Upper lobe of left lung (tissue), 6 donors: Measurements from ENCODE around the gene TCERG1. TPM values are rescaled to one million over a fixed set of nuclear protein-coding genes. Genes with fewer than 3 reads are reported as not detected.

Experiments used
- ATAC-seq, 2 donors: fragments of 200-7000 bp; cut with Tn5 transposase; one replicate each; pipeline ENCODE4 v1.9.1; 2022; ENCODE audit warnings: mild to moderate bottlenecking in 2 of 2, moderate library complexity in 2 of 2; ENCODE audit not compliant: low FRiP score in 2 of 2
- DNase-seq, 2 donors: peaks; one replicate each; pipeline ENCODE4 v3.0.0-alpha.2; 2019 to 2020
- H3K27ac ChIP-seq, 4 donors: fragments of 200-600 bp; sonication (generic); one replicate each; pipeline ENCODE4 v1.5.1; 2016 to 2019
- H3K27me3 ChIP-seq, 4 donors: fragments of 200-600 bp; sonication (generic); one replicate each; pipeline ENCODE4 v1.5.1; 2017 to 2019
- H3K36me3 ChIP-seq, 4 donors: fragments of 200-600 bp; sonication (generic); one replicate each; pipeline ENCODE4 v1.5.1; 2016 to 2019
- H3K4me1 ChIP-seq, 4 donors: fragments of 200-600 bp; sonication (generic); one replicate each; pipeline ENCODE4 v1.5.1; 2018 to 2019
- H3K4me3 ChIP-seq, 4 donors: fragments of 200-600 bp; sonication (generic); one replicate each; pipeline ENCODE4 v1.5.1; 2017 to 2019; ENCODE audit warnings: mild to moderate bottlenecking in 2 of 4, moderate library complexity in 1 of 4
- H3K9me3 ChIP-seq, 4 donors: fragments of 200-600 bp; sonication (generic); one replicate each; pipeline ENCODE4 v1.5.1; 2018 to 2019
- EP300 ChIP-seq, 4 donors: sonication (generic); formaldehyde crosslinking; IDR thresholded peaks; one replicate each; pipeline ENCODE4 v1.5.1; 2017; ENCODE audit warnings: antibody characterized with exemption in 4 of 4, control low read depth in 2 of 4
- POLR2A ChIP-seq, 4 donors: fragments of 450-650 bp; IDR thresholded peaks; one replicate each; pipeline ENCODE4 v1.5.1; 2016 to 2017; ENCODE audit warnings: antibody characterized with exemption in 4 of 4, mild to moderate bottlenecking in 2 of 4
- POLR2AphosphoS5 ChIP-seq, 2 donors: sonication (generic); formaldehyde crosslinking; IDR thresholded peaks; one replicate each; pipeline ENCODE4 v1.5.1; 2017; ENCODE audit warnings: antibody characterized with exemption in 2 of 2
- WGBS, 2 donors: methylation state at CpG; one replicate each; pipeline ENCODE4 v1.1.5; 2017 to 2018; 5-methylcytosine and 5-hydroxymethylcytosine counted together
- total RNA-seq, 6 donors: library from RNA; depleted of rRNA in 4 of 6; stranded (reverse); fragments of >200 nt in 4 of 6; gene quantifications; one replicate each; pipeline versions ENCODE4 v1.1.0 to v1.2.1, GENCODE V29; 2016 to 2021
- TF ChIP-seq, protein P1 (sequence below), 6 experiments: fragments of 450-650 bp in 4 of 6; fragments of 200-600 bp in 2 of 6; sonication (generic) in 2 of 6; IDR thresholded peaks; one replicate each; pipeline ENCODE4 v1.5.1; 2016 to 2019; ENCODE audit warnings: antibody characterized with exemption in 6 of 6
- donor health status: DM: no; HTN: no; CAD: no; lungs with moderate emphysema.
- donor health status: DM: no; HTN: yes; CAD: no; lungs with severe emphysema.

Gene TCERG1
- total RNA-seq, 6 donors from 2014 or later = 34.3 to 110 (median 53.3) TPM

DNA sequence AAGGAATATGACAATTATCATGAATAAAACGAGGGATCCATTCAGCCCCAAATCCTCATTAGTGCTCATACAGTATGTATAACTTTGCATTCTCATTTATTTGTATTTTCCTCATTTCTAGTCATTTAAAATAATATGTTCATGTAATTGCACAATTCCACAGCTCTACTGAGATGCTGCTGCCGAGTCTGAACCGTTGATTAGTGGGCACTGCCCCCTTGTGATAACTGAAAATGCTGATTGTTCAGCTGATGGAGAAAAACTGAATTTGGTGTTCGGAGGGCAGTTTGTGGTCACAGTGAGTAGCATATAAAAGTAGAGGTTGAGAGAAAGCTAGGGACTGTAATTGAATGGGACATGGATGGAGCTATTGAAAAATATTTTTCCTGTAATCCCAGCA is 81.1 kb downstream of the TCERG1 start:
- H3K9me3 ChIP-seq = no peaks in the 10 kb centered on the region
- WGBS, 2 donors = 54 to 66% methylated on average over 4 of the region's 4 CpGs
- no peaks in the 10 kb centered on the region for H3K36me3 ChIP-seq
- H3K27ac ChIP-seq = no peak overlapping the region
- DNase-seq = no peak
- TF ChIP-seq POLR2AphosphoS5 (IDR thresholded peaks at IDR 0.05) = no peak
- TF ChIP-seq EP300 (IDR thresholded peaks at IDR 0.05) = no peak
- TF ChIP-seq, protein P1, sequence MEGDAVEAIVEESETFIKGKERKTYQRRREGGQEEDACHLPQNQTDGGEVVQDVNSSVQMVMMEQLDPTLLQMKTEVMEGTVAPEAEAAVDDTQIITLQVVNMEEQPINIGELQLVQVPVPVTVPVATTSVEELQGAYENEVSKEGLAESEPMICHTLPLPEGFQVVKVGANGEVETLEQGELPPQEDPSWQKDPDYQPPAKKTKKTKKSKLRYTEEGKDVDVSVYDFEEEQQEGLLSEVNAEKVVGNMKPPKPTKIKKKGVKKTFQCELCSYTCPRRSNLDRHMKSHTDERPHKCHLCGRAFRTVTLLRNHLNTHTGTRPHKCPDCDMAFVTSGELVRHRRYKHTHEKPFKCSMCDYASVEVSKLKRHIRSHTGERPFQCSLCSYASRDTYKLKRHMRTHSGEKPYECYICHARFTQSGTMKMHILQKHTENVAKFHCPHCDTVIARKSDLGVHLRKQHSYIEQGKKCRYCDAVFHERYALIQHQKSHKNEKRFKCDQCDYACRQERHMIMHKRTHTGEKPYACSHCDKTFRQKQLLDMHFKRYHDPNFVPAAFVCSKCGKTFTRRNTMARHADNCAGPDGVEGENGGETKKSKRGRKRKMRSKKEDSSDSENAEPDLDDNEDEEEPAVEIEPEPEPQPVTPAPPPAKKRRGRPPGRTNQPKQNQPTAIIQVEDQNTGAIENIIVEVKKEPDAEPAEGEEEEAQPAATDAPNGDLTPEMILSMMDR (IDR thresholded peaks at IDR 0.05) = no peak
- no peak overlapping the region for H3K4me3 ChIP-seq
- no peaks in the 10 kb centered on the region for H3K27me3 ChIP-seq
- ATAC-seq = no peak
- H3K4me1 ChIP-seq = no peaks in the 10 kb centered on the region

DNA sequence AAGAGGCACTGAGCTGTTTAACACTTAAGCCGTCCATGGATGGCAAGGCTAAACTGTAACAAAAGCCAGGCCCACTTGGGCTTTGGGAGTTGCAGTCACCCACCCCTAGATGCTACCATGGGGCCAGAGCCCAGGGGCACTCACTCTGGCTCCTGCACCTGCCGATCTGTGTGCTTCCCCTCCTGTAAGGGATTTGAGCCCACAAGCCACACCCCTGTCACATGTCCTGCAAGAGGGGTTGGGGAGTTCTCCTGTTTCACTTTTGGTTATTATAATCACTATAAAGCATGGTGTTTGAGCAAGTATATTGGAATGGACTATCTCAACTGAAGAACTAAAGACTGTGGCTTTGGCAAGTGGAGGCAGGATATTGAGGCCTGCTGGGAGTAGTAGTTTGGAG is 82.9 kb downstream of the TCERG1 start:
- H3K4me1 ChIP-seq = no peaks in the 10 kb centered on the region
- TF ChIP-seq, protein P1 (IDR thresholded peaks at IDR 0.05) = no peak
- TF ChIP-seq EP300 (IDR thresholded peaks at IDR 0.05) (no peak), POLR2AphosphoS5 (IDR thresholded peaks at IDR 0.05) (no peak), POLR2A (IDR thresholded peaks at IDR 0.05) (no peak)
- no peak overlapping the region for H3K4me3 ChIP-seq
- no peak for DNase-seq
- H3K9me3 ChIP-seq = no peaks in the 10 kb centered on the region
- WGBS, 2 donors = 73 to 100% methylated on average over 1 to 2 of the region's 2 CpGs
- H3K36me3 ChIP-seq = no peaks in the 10 kb centered on the region
- ATAC-seq = no peak
- no peaks in the 10 kb centered on the region for H3K27me3 ChIP-seq
- no peak overlapping the region for H3K27ac ChIP-seq

DNA sequence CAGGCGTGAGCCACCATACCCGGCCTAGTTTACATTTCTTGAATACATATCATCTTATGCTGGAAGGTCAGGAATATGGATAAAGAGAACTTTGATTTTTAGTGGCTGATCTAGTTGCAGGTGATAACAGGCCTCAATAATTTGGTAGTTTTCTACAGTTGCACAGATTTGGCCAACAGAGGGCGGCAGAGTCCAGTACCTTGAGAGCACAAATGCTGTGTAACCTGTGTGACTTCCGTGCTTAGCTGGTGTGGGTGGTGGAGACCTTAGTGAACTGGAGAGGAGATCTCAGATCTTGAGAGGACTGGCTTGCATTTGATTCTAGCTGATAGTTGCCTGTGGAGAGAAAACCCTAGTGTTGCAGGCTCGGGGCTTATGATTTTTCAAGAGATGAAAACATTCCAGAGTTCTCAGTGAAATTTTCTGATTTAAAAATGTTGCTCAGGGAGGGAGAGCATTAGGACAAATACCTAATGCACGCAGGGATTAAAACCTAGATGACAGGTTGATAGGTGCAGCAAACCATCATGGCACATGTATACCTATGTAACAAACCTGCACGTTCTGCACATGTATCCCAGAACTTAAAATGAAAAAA is 86.2 kb downstream of the TCERG1 start:
- TF ChIP-seq POLR2A (IDR thresholded peaks at IDR 0.05) = no peak
- TF ChIP-seq, protein P1 (IDR thresholded peaks at IDR 0.05) = peak; percentile 34 to 63 (median 56)
- DNase-seq (peak in 1 of 2 donors; percentile 61), ATAC-seq (peak; percentile 73 to 83)
- Histone ChIP-seq H3K4me3 (no peak overlapping the region), H3K9me3 (no peaks in the 10 kb centered on the region), H3K27me3 (no peaks in the 10 kb centered on the region), H3K4me1 (no peaks in the 10 kb centered on the region), H3K27ac (no peak overlapping the region), H3K36me3 (no peaks in the 10 kb centered on the region)
- WGBS, 2 donors = 38 to 50% methylated on average over 7 of the region's 7 CpGs

DNA sequence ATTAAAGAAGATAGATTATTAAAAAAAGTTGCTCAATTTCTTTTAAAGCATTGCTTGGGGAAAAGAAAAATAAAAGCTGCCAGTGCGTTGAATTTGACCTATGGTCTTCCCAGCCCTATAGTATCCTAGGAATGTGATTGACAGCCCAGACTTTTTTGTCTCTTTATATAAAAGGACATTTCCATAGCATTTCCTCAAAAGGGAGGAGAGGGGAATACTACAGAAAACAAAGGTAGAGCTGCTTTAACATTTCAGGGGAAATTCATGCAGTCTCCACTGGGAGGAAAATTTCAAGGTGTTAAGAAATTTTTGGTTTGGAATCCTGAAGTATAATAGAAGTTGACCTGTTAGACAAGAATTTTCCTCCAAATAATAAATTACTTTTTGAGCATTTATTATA is 86.7 kb downstream of the TCERG1 start:
- no peaks in the 10 kb centered on the region for H3K4me1 ChIP-seq
- TF ChIP-seq, protein P1 (IDR thresholded peaks at IDR 0.05) = no peak
- no peak for TF ChIP-seq POLR2AphosphoS5 (IDR thresholded peaks at IDR 0.05)
- TF ChIP-seq EP300 (IDR thresholded peaks at IDR 0.05) = no peak
- TF ChIP-seq POLR2A (IDR thresholded peaks at IDR 0.05) = no peak
- DNase-seq = no peak
- H3K4me3 ChIP-seq = no peak overlapping the region
- 0% methylated on average over 1 of the region's 1 CpG for WGBS, 2 donors
- no peaks in the 10 kb centered on the region for H3K9me3 ChIP-seq
- no peaks in the 10 kb centered on the region for H3K36me3 ChIP-seq
- no peak for ATAC-seq
- no peak overlapping the region for H3K27ac ChIP-seq
- no peaks in the 10 kb centered on the region for H3K27me3 ChIP-seq

DNA sequence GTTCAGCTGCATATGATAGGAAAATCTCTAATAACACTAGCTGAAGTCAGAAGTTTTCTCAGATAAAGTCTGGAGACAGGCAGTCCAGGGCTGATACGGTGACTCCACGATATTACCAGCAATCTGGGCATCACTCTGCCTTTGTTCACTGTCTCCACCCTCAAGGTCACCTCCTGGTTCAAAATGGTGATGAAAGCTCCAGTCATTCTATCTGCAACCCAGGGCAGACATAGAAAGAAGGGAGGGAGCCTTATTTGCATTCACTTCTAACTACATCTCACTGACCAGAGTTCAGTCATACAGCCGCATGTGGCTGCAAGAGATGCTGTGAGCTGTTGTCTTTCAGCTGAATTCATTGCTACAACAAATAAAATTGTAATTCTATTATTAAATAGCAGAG is 91.3 kb downstream of the TCERG1 start:
- Histone ChIP-seq H3K4me3 (no peak overlapping the region), H3K36me3 (no peaks in the 10 kb centered on the region), H3K9me3 (no peaks in the 10 kb centered on the region), H3K4me1 (no peaks in the 10 kb centered on the region), H3K27ac (no peak overlapping the region), H3K27me3 (no peaks in the 10 kb centered on the region)
- WGBS, 2 donors = 87 to 92% methylated on average over 3 of the region's 3 CpGs
- ATAC-seq = no peak
- DNase-seq = no peak
- TF ChIP-seq EP300 (IDR thresholded peaks at IDR 0.05) (no peak), POLR2A (IDR thresholded peaks at IDR 0.05) (no peak), POLR2AphosphoS5 (IDR thresholded peaks at IDR 0.05) (no peak)
